Measurements from ENCODE around the gene SOX5. TPM values are rescaled to one million over a fixed set of nuclear protein-coding genes. Genes with fewer than 3 reads are reported as not detected.

Gene SOX5
- total and polyA plus RNA-seq, 9 of the 15 experiments (the other 6 are each of a cell fraction or from before 2014, with no cell fraction given): 8.3 to 16.5 (median 11.9) TPM

GRCh38 chr12:23781118-23781517 lies 168.4 kb downstream of the SOX5 start (continued):
- TF ChIP-seq XRCC3 (IDR thresholded peaks at IDR 0.05) (no peak), ARID4B (CRISPR knock-in tag; IDR thresholded peaks at IDR 0.05) (no peak), FOXM1 (IDR thresholded peaks at IDR 0.05; ENCODE audit: low read depth) (peak; percentile 79), FOXM1 (CRISPR knock-in tag; IDR thresholded peaks at IDR 0.05; ENCODE audit: low read depth) (no peak), KDM4B (IDR thresholded peaks at IDR 0.05; ENCODE audit: borderline replicate concordance in 2 of 2, low read depth in 1 of 2) (no peak), SREBF2 (CRISPR knock-in tag; IDR thresholded peaks at IDR 0.05) (no peak), ZNF134 (CRISPR knock-in tag; conservative IDR thresholded peaks at IDR 0.05) (no peak), STAT5A (IDR thresholded peaks at IDR 0.05; ENCODE audit: borderline replicate concordance, low read length) (peak; percentile 48; the same call in 1 of the 2 replicates), OTX1 (CRISPR knock-in tag; IDR thresholded peaks at IDR 0.05) (no peak), PYGO2 (tag; IDR thresholded peaks at IDR 0.05) (0 out of 2 replicates have a peak, but pooled peaks have one; percentile 61), CREB5 (CRISPR knock-in tag; IDR thresholded peaks at IDR 0.05) (no peak), RCOR1 (IDR thresholded peaks at IDR 0.05; ENCODE audit: borderline replicate concordance in 1 of 2, low read depth in 2 of 2, low read length in 2 of 2) (peak in 1 of 2 experiments; percentile 87; a peak in 2 of 4 replicates), L3MBTL2 (IDR thresholded peaks at IDR 0.05) (no peak), ETS1 (conservative IDR thresholded peaks at IDR 0.05; ENCODE audit: control insufficient read depth, low read depth, low read length) (no peak), CBFA2T3 (IDR thresholded peaks at IDR 0.05) (peak; percentile 88), HMBOX1 (IDR thresholded peaks at IDR 0.05) (peak; percentile 91), CBFA2T2 (conservative IDR thresholded peaks at IDR 0.05) (peak; percentile 74), PPARD (CRISPR knock-in tag; IDR thresholded peaks at IDR 0.05) (no peak), PURB (CRISPR knock-in tag; IDR thresholded peaks at IDR 0.05; ENCODE audit: low read depth) (no peak), ZKSCAN1 (IDR thresholded peaks at IDR 0.05; ENCODE audit: low read depth, low read length) (no peak)
